DMS53 treated with DMSO at 0.1 percent for 48 hours (cell line): ENCODE measurements around the gene HTR4.
"Not testable (repeated sequence)": the region's sequence is repeated elsewhere in the genome, so short reads cannot be mapped to it uniquely, and the experiment has no call there.

Source experiments
- DNase-seq: peaks from one replicate; lab custom pipeline; 2025; ENCODE audit not compliant: unreplicated experiment; lab: John Stamatoyannopoulos, UW

HTR4 gene

DNA sequence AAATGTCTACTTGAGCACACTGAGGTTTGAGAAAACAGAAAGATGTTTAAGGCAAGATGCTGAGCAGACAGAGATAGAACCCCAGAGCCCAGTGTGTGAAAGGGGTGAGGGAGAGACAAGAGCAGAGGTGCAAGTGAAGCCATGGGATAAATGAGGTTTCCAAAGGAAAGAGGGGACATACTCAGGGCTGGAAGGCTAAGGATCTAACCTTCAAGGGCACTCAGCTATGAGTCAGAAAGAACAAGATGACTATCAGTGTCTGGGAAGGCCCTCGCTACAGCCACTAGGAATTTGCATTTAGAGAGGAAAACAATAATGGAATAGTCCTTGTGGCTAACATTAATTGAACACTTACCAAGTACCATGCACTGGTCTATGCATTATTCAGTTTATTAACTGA, 113.7 kb downstream of the HTR4 start:
- no peak for DNase-seq

DNA sequence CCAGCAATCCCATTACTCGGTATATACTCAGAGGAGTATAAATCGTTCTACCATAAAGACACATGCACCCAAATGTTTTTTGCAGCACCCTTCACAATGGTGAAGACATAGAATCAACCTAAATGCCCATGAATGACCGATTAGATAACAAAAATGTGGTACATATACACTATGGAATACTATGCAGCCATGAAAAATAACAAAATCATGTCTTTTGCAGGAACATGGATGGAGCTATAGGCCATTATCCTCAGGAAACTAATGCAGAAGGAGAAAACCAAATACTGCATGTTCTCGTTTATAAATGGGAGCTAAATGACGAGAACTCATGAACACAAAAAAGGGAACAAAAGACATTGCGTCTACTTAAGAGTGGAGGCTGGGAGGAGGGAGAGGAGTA, 114.5 kb downstream of the HTR4 start:
- DNase-seq: no peak

DNA sequence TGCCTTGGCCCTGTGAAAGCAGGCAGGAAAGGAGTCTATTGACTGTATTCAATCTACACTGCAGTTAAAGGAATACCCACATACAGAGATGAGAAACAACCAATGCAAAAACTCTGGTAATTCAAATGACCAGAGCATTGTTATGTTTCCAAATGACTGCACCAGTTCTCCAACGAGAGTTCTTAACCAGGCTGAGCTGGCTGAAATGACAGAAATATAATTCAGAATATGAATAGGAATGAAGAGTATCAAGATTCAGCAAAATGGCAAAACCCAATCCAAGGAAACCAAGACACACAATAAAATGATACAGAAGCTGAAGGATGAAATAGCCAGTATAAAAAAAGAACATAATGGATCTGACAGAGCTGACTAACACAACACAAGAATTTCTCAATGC, 119.1 kb downstream of the HTR4 start:
- no peak for DNase-seq

DNA sequence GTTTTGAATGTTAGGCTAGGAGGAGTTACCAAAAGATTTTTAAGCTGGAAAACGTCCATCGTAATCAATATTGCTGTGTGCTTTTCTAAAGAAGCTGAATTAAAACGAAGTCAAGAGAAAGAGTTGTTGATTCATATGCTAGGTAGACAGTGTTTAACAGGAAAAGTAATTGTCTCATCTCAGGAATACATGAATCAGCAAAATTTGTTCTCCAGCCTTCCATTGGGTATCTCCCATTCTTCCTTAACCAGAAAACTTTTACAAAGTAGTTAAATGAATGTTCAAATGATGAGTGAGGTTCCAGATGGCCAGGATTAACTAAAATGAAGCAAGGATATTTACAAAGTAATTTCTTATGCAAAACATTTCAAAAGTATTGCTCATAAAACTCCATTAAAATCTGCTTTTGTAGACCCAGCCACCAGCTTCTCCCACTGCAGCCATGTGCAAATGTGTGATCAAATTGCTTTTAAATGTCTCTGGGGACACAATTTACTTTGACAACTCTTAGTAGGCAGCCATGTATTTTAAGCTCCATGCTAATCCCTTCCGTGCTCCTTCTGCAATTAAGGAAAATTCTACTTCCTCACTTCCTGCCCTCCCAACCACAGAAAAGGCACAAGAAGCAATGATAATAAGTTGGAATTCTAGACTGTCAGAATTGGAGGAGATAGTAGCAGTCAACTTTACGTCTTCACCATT, 121.2 kb downstream of the HTR4 start:
- DNase-seq: no peak

DNA sequence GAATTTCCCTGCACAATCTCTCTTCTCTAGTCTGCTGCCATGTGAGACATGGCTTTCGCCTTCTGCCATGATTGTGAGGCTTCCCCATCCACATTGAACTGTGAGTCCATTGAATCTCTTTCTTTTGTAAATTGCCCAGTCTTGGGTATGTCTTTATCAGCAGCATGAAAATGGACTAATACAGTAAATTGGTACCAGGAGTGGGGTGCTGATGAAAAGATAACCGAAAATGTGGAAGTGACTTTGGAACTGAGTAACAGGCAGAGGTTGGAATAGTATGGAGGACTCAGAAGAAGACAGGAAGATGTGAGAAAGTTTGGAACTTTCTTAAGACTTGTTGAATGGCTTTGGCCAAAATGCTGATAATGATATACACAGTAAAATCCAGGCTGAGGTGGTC, 124.9 kb downstream of the HTR4 start:
- DNase-seq: not testable (repeated sequence)

DNA sequence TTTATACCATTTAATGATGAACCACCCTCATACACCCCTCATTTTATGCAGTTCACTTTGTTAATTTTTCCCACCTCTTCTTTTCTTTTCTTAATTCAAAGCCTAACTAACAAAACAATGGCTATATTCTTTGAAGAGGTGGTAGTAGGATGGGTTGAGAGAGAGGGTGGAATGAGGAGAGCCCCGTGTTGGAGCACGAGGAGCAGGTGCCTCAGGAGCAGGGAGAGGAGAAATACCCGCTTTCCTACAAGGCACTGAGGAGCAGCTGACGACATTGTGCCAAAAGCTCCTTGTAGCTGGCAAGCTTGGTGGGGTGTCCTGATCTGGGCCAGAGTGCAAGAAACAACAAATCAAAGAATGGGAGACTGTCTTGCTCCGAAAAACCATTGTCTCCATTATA, 129.6 kb downstream of the HTR4 start:
- no peak for DNase-seq

DNA sequence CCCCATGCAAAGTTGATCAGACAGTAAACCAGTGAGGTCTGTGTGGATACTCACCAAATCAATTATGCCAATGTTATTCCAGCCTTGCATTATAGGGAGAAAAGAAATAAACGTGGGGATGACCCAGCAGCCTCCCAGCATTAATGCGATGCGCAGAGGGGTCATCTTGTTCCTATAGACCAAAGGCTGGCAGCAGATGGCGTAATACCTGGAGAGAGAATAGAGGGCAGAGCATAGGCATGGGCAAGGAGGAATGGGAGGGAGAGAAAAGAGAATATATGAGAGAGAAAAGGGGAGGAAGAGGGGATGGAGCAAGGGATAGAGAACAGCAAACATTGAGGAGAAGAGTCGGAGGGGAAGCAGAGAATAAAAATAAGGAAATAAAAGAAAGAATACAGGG, 131.2 kb downstream of the HTR4 start:
- no peak for DNase-seq

DNA sequence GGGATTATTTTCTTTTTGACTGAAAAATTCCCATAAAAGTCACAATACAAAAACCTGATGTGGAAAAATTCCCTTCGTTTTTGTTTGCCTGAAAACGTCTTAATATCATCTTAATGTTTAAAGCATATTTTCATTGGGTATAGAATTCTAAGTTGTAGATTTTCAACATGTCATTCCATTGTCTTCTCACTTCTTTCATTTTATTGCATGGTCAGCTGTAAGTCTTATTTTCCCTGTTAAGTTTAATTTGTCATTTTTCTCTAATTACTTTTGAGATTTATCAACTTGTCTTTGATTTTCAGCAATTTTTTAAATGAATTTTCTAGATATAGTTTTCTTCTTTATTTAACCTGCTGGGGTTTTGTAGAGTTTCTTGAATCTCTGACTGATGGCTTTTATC, 138.9 kb downstream of the HTR4 start:
- DNase-seq: no peak

DNA sequence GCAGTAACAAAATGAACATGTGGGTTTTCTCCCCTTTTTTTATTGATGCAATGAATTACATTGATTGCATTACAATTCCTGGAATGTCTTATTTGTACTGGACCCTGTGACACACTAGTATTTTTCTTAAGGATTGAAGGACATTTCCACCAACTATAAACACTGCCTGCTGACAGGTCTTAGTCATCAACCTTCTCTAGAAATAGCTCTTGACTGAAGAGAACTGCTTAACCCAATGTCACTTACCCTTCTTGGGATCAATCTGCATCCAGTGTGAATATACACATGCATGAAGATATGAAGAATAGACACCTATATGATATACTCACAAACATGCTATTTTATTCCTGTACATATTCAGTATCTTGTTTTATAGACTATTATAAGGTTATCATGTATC, 140.0 kb downstream of the HTR4 start:
- DNase-seq: no peak

DNA sequence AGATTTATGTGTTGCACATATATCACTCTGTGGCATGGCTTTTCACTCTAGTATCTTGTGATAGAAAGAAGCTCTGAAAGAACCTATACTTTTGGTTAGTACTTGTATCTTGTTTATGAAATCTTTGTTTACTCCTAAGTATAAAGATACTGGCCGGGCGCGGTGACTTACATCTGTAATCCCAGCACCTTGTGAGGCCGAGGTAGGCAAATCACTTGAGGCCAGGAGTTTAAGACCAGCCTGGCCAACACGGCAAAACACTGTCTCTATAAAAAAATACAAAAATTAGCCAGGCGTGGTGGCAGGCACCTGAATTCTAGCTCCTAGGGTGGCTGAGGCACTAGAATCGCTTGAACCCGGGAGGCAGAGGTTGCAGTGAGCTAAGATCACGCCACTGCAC, 141.8 kb downstream of the HTR4 start:
- DNase-seq: no peak

DNA sequence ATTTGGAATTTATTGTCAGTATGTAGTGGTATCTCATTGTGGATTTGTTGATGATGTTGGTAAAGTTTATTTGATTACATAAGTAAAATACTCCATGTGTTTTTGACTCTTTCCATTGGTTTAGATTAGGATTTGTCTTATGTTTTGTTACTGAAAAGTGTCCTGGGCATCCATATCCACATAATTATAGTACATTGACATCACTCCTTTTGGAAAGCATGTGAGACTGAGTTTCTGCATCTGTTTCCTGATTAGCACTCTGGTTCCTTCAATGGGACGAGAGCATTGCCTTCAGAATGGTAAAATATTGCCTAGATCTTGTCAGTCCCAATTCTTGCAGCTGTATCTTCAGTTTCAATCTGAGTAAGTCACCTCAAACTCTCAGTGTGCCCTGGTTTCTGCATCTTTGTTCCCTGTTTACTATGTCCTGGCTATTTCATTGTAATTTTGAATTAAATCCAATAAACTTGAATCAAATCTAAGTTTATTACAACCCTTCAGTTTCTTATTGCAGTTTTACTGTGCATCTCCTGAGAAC, 142.4 kb downstream of the HTR4 start:
- DNase-seq: no peak

DNA sequence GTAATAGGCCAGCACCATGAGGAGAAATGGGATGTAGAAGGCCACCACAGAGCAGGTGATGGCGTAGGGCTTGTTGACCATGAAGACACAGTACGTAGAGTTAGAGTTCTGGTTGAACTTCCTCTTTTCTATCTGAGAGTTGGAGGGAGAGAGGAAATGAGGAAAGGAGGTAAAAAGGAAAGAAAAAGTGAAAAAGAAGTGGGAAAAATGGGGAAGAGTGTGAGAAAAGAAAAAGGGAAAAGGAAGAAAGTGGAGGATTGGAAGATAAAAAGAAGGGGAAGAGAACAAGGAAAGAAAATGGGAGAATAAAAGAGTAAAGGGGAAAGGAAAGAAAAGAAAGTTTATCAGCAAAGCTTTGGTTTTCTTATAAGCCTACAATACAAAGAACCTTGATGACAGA, 144.4 kb downstream of the HTR4 start:
- no peak for DNase-seq

DNA sequence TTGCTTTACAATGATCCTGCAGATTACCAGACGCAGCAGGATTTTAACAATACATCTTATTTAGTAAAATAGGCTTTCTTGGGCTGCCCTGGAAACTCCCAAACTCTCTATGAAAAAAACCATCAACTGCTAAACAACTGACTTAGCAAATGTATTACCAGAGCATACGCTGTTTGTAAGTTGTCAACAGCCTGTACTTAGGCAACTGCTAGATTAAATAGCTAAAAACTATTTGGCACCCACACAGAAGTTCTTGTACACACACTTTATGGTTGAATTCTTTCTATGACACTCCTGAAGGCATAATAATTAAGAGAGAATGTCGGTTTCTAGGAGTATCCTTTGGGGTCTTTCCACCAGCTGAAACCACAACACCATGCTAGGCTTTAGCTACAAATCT, 146.7 kb downstream of the HTR4 start:
- DNase-seq: no peak

DNA sequence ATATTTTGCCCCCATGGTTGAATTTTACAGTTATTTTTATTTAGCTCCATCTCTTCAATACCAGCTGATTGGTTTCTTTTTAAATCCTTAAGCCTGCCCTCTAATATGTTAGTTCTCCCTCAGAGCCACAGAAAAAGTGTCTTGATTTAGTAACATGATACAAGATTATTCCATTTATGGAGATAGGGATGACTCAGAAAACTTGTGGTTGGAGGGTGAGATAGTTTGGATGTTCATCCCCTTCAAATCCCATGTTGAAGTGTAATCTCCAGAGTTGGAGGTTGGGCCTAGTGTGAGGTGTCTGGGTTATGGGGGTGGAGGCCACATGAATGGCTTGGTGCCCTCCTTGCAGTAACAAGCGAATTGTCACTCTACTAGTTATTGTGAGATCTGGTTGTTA, 154.9 kb downstream of the HTR4 start:
- no peak for DNase-seq

DNA sequence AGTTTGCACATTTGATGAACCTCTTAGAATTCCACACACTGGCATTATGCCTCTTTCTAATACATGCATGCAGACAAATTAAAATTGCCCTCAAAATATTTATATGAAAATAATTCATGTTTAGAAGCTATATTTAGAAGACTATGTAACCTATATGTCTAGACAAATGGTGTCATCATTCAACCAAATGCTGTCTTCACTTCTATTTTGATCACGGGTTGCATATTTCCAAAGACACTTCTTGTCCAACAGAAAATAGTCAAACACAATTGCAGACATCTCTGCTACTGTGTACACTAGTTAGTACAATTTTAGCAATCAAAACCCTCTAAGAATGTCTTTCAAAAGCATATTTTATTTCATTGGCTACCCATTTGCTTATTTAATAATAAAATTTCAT, 156.6 kb downstream of the HTR4 start:
- DNase-seq: no peak

DNA sequence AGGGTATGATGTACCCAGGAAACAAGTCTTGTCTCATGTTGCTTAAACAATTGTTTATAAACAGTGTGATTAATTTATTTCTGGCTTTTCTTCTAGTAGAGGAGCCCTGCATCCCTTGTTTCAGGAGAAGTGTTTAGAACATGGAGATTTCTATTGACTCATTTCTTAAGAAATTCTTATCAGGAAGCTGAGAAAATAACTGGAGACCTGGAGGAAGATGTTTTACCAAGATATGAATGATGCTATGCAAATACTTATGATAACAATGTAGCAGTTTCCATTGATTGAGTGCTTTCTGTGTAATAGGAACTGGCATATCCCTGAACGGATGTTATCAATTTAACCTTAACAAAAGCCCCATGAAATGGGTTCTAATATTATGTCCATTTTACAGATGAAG, 162.0 kb downstream of the HTR4 start:
- no peak for DNase-seq

DNA sequence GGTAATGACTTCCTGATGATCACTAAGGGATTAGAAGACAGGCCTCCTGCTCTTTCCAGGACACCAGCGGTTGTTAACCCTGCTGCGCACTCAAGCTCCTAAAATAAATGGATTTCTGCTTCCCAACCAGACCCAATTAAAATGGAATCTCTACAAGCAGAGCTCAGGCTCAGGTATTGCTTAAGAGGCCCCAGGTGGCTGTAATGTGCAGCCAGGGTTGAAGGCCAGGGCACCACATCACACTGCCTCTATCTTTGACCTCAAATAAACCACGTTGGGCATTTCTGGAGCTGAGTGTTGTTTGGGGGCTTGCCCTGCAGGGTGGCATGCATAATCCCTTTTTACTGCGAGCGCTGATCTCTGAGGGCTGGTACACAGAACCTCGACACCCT, 162.5 kb downstream of the HTR4 start:
- DNase-seq: no peak

DNA sequence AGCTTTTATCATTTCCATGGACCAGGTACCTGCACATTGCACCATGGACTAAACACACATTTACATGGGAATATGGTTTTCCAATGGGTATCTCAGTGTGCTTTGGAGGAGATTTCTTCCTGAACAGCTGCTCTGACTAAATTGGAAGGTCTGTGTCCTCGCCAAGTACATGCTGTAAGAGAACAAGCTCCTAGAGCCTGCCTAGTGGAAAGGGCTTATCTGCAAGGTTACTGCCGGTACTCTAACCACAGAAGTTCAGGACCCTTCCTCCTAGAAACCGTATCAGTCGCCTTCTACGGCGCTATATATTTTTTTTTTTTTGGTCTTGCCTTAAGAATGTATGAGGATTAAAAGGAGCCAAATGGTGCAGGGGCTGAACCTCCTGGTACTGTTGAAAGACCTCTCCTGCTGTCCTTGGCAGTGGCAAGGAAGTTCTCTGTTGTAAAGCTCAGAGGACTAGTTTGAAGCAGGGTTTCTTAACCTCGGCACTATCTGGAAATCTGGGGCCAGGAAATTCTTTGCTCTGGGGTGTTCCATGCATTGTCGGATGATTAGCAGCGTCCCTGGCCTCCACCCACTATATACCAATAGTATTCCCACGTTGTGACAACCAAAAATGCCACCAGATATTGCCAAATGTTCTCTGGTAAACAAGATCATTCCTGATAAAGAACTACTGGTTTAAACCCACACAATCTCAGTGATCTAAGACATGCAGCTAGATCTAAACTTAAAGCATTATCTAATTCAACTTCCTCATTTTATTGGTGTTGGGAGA, 163.1 kb downstream of the HTR4 start:
- no peak for DNase-seq

DNA sequence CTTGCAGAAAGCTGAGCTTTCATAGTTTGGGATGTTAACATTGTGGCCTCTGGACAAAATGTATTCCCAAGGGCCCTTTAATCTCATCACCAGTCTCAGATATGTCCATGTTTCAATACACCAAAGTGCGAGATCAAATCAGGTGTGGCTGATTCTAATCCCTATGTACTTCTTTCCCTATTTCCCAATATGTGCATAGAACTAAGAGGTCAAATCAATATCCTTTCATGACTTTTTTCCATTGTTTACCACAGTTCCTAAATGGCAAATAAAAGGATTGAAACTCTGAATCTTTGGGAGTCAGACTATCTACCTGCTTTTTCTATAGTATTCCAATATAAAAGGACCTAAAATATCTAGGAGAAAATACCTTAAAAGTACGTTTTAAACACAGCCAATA, 165.6 kb downstream of the HTR4 start:
- no peak for DNase-seq

DNA sequence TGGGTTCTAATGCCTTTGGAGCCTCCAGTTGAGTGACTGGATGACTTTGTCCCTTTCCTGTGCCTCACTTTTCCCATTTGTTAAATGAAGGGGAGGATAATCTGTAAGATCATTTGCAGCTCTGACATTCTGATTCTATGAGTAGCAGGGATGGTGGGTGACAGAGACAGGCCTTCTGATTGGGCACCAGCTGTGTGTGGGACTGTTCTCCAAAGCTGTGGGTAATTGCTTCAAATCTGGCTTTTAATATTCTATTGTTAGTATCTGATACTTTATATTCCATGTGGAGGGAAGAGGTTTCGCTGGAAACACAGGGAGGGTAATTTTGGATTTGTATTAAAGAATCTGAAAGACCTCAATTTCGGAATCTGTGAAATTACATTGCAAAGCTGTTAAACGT, 167.9 kb downstream of the HTR4 start:
- no peak for DNase-seq

DNA sequence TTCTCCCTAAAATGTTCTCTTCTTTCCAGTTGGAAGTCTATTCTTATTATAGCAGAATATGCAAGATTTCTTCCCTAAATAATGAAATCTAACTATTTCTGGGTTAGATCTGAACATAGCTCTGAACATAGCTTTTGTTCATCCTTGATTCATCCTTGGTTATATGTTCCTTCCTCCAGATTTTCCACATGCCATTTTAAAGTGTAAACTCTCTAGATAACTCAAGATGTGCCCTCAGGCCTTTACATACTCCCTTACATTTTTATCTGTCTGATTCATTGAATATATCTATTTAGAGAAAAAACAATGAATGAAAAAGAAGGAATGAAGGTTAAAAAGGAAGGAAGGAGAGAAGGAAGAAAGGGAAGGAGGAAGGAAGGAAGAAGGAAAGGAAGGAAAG, 169.7 kb downstream of the HTR4 start:
- DNase-seq: no peak

DNA sequence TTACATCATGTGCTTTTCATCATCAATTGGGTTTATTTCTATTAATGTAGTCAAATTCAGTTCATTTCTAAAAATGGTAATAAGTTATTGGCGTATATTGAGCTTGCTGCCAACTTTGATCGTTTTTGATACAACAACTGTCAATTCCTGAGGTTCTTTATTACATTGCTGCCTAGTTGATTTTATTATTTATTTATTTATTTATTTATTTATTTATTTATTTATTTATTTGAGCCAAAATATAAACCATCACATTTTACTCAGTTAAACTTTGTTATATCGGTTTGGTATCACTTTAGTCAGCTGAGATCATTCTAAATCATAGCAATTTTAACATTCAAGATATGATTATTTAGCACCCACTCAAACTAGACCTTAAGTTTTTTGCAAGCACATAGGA, 170.6 kb downstream of the HTR4 start:
- no peak for DNase-seq
